Spleen (tissue), 11 donors: ENCODE measurements around the gene CDC34. TPM values are rescaled to one million over a fixed set of nuclear protein-coding genes. Genes with fewer than 3 reads are reported as not detected.

ENCODE experiments used
- DNase-seq: peaks from one replicate; pipeline ENCODE4 v3.0.0-alpha.2; 2020
- H3K27ac ChIP-seq, 8 donors: fragments of 200-600 bp; sonication (generic) in 7 of 8; 1 replicate in 4 of 8; 2 replicates in 4 of 8; pipeline versions ENCODE4 v1.5.0 to v1.8.0; 2016 to 2021; ENCODE audit warnings: inconsistent platforms in 4 of 8, mild to moderate bottlenecking in 4 of 8, moderate library complexity in 1 of 8
- H3K27me3 ChIP-seq, 7 donors: fragments of 200-600 bp; sonication (generic) in 6 of 7; replicated peaks in 1 of 7; 1 replicate in 4 of 7; 2 replicates in 3 of 7; pipeline versions ENCODE4 v1.5.0 to v1.8.0; 2016 to 2021; ENCODE audit warnings: inconsistent platforms in 3 of 7, mild to moderate bottlenecking in 1 of 7
- H3K36me3 ChIP-seq, 6 donors: fragments of 200-600 bp; sonication (generic) in 5 of 6; 1 replicate in 4 of 6; 2 replicates in 2 of 6; pipeline versions ENCODE4 v1.5.0 to v1.8.0; 2016 to 2021; ENCODE audit warnings: inconsistent platforms in 2 of 6
- H3K4me1 ChIP-seq, 6 donors: fragments of 200-600 bp; sonication (generic) in 5 of 6; 1 replicate in 3 of 6; 2 replicates in 3 of 6; pipeline versions ENCODE4 v1.5.0 to v1.8.0; 2016 to 2021; ENCODE audit warnings: inconsistent platforms in 3 of 6
- H3K4me3 ChIP-seq, 8 donors: fragments of 200-600 bp; sonication (generic) in 7 of 8; 1 replicate in 4 of 8; 2 replicates in 4 of 8; pipeline versions ENCODE4 v1.5.0 to v1.8.0; 2016 to 2021; ENCODE audit warnings: inconsistent platforms in 4 of 8, mild to moderate bottlenecking in 4 of 8, moderate library complexity in 2 of 8
- H3K9me3 ChIP-seq, 8 donors: fragments of 200-600 bp; sonication (generic) in 7 of 8; 1 replicate in 4 of 8; 2 replicates in 4 of 8; pipeline versions ENCODE4 v1.5.0 to v1.8.0; 2016 to 2021; ENCODE audit warnings: inconsistent platforms in 4 of 8
- POLR2A ChIP-seq, 3 donors: fragments of 450-650 bp; IDR thresholded peaks; one replicate each; pipeline ENCODE4 v1.5.1; 2017; ENCODE audit warnings: antibody characterized with exemption in 3 of 3, mild to moderate bottlenecking in 1 of 3
- POLR2AphosphoS5 ChIP-seq, 3 donors: sonication (generic); formaldehyde crosslinking; IDR thresholded peaks; one replicate each; pipeline ENCODE4 v1.5.1; 2017; ENCODE audit warnings: antibody characterized with exemption in 3 of 3
- WGBS, 5 donors: extraction: QIAGEN DNeasy Blood & Tissue Kit in 3 of 5; methylation state at CpG; one replicate each; pipeline versions ENCODE4 v1.1.5 to v1.1.7; 2013 to 2018; 5-methylcytosine and 5-hydroxymethylcytosine counted together
- intact Hi-C: fragments of 100-400 bp; cut with DNase I; formaldehyde crosslinking; loops from one replicate; pipeline ENCODE4 v1.15.0; 2023; ENCODE audit warnings: low total_unique reads
- polyA plus RNA-seq, 3 donors: library from polyadenylated mRNA; stranded (reverse); fragments of 200-250 nt; gene quantifications; one replicate each; pipeline ENCODE4 v1.2.1, GENCODE V29; 2013
- total RNA-seq, 7 donors: library from RNA; depleted of rRNA in 3 of 7; stranded (reverse); fragments of >200 nt in 3 of 7; fragmentation: NEBNext Ultra II Directional in 4 of 7; extraction: Animal tissue kit (Norgen Biotek cat#: 25700) in 4 of 7; gene quantifications; one replicate each; pipeline versions ENCODE4 v1.1.0 to v1.2.1, GENCODE V29; 2016 to 2021
- TF ChIP-seq, protein P1 (sequence below), 11 experiments: fragments of 200-600 bp in 7 of 11; fragments of 450-650 bp in 4 of 11; sonication (generic) in 4 of 11; IDR thresholded peaks in 8 of 11; conservative IDR thresholded peaks in 3 of 11; 1 replicate in 7 of 11; 2 replicates in 4 of 11; pipeline versions ENCODE4 v1.4.0 to v1.8.0; 2016 to 2021; ENCODE audit warnings: antibody characterized with exemption in 11 of 11, inconsistent platforms in 4 of 11, mild to moderate bottlenecking in 1 of 11
- donor health status: healthy with polysubstance abuse.
- donor health status: DM: no; HTN: no; CAD: no; lungs with moderate emphysema.
- donor health status: DM: no; HTN: no; CAD: no.
- donor health status: Bipolar disorder and iron deficiency.
- donor health status: healthy.
- donor health status: DM: no; HTN: no; CAD: no.
- donor health status: DM: yes; HTN: yes; CAD: no.

Gene CDC34
- total and polyA plus RNA-seq, 10 donors = 35.9 to 83.9 (median 49.3) TPM

DNA sequence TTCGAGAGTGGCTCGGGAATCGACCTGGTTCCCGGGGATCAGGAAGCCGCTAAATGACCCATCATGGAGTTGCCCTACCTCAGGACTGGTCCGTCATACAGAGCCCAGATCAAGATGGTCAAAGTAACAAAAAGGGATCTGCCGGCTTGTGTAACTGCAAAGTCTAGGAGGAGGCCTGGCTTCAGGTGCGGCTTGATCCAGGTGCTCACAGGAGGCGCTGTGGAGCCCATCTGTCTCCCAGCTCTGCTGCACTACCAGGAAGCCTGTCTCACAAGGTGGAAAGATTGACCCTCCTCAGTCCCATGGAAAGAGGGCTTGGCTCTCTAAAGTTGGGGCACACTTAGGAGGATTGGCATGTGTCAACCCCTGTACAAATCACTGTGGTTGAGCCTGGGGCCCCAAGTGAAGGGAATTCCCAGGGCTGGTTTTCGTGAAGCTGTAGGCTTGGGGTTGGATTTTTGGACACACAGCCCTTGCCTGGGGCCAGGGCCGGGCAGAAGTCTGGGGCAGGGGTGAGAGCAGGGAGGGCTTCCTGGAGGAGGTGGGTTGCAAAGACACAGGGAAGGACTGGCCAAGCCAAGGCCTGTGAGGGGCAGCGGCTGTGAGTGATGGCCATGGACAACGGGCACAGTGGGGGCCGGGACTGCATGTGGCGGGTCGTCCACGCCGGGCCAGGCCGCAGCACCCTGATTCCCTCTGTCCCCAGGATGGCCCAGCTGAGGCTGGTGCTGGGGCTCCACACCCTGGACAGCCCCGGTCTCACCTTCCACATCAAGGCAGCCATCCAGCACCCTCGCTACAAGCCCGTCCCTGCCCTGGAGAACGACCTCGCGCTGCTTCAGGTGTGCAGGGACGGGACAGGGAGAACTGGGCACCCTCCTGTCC, 16.5 kb downstream of the CDC34 start:
- Histone ChIP-seq H3K4me3 (no peak overlapping the region), H3K9me3 (no peaks in the 10 kb centered on the region), H3K27ac (no peak overlapping the region), H3K27me3 (peaks cover 0 to 43% (median 0%) of the 10 kb centered on the region in 7 donors), H3K4me1 (peaks cover 0 to 25% (median 6%) of the 10 kb centered on the region in 6 donors), H3K36me3 (peaks cover 0 to 3% (median 0%) of the 10 kb centered on the region in 6 donors)
- DNase-seq = no peak
- TF ChIP-seq, protein P1, sequence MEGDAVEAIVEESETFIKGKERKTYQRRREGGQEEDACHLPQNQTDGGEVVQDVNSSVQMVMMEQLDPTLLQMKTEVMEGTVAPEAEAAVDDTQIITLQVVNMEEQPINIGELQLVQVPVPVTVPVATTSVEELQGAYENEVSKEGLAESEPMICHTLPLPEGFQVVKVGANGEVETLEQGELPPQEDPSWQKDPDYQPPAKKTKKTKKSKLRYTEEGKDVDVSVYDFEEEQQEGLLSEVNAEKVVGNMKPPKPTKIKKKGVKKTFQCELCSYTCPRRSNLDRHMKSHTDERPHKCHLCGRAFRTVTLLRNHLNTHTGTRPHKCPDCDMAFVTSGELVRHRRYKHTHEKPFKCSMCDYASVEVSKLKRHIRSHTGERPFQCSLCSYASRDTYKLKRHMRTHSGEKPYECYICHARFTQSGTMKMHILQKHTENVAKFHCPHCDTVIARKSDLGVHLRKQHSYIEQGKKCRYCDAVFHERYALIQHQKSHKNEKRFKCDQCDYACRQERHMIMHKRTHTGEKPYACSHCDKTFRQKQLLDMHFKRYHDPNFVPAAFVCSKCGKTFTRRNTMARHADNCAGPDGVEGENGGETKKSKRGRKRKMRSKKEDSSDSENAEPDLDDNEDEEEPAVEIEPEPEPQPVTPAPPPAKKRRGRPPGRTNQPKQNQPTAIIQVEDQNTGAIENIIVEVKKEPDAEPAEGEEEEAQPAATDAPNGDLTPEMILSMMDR (IDR thresholded peaks at IDR 0.05 in 8 of 11, conservative IDR thresholded peaks at IDR 0.05 in 3 of 11) = no peak
- TF ChIP-seq POLR2AphosphoS5 (IDR thresholded peaks at IDR 0.05) (no peak), POLR2A (IDR thresholded peaks at IDR 0.05) (no peak)
- intact Hi-C loops = no loop called here
- WGBS, 5 donors = 81 to 90% (median 87%) methylated on average over 20 to 26 of the region's 26 CpGs

DNA sequence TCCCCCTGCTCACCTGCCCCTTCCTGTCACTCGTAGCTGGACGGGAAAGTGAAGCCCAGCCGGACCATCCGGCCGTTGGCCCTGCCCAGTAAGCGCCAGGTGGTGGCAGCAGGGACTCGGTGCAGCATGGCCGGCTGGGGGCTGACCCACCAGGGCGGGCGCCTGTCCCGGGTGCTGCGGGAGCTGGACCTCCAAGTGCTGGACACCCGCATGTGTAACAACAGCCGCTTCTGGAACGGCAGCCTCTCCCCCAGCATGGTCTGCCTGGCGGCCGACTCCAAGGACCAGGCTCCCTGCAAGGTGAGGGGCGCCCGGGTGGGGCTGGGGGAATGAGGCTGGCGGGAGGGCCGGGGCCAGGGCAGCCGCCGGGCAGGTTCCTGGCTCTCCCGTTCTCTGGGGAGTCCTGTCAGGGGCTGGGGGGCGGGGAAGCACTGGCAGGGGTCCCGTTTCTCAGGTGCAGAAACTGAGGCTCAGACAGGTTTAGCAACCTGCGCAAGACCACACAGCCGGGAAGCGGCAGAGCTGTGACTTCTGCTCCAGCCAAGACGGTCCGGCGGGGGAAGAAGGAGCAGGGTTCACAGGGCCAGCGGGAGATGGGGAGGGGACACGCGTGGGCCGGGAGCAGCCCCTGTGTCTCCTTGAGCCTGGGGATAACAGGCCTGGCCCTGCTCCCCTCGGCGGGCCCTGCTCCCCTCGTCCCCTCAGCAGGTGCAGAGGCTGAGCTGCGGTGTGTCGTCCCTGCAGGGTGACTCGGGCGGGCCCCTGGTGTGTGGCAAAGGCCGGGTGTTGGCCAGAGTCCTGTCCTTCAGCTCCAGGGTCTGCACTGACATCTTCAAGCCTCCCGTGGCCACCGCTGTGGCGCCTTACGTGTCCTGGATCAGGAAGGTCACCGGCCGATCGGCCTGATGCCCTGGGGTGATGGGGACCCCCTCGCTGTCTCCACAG, 17.6 kb downstream of the CDC34 start:
- DNase-seq = no peak
- intact Hi-C loops = no loop called here
- H3K36me3 ChIP-seq = no peaks in the 10 kb centered on the region
- no peak overlapping the region for H3K4me3 ChIP-seq
- no peaks in the 10 kb centered on the region for H3K9me3 ChIP-seq
- no peak for TF ChIP-seq POLR2AphosphoS5 (IDR thresholded peaks at IDR 0.05)
- no peak for TF ChIP-seq POLR2A (IDR thresholded peaks at IDR 0.05)
- TF ChIP-seq, protein P1 (IDR thresholded peaks at IDR 0.05 in 8 of 11, conservative IDR thresholded peaks at IDR 0.05 in 3 of 11) = no peak
- peaks cover 0 to 14% (median 1%) of the 10 kb centered on the region in 6 donors for H3K4me1 ChIP-seq
- 76 to 84% (median 78%) methylated on average over 26 to 52 of the region's 52 CpGs for WGBS, 5 donors
- no peak overlapping the region for H3K27ac ChIP-seq
- H3K27me3 ChIP-seq = peaks cover 0 to 43% (median 0%) of the 10 kb centered on the region in 7 donors

DNA sequence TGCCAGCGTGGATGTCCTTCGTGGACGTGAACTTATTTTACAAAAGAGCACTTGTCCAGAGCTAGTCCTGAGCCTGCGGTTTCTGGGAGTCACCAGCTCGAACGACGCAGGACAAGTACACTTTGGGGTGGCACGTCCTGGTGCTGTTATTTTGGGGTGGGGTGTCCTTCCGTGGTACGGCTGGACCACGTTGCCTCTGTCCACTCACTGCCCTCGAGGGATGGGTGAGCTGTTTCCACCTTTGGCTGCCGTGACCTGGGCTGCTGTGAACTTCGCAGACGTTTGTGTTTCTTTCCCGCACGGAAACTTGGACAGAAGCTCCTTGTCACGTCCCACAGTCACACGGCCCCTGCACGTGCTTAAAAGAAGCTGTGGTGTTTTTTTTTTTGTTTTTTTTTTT, 23.3 kb downstream of the CDC34 start:
- no peak for DNase-seq
- Histone ChIP-seq H3K27ac (no peak overlapping the region), H3K4me1 (peaks cover 0 to 25% (median 6%) of the 10 kb centered on the region in 6 donors), H3K36me3 (no peaks in the 10 kb centered on the region), H3K4me3 (no peak overlapping the region), H3K9me3 (no peaks in the 10 kb centered on the region), H3K27me3 (peaks cover 0 to 7% (median 0%) of the 10 kb centered on the region in 7 donors)
- intact Hi-C loops = no loop called here
- TF ChIP-seq POLR2A (IDR thresholded peaks at IDR 0.05) (no peak), POLR2AphosphoS5 (IDR thresholded peaks at IDR 0.05) (no peak)
- TF ChIP-seq, protein P1 (IDR thresholded peaks at IDR 0.05 in 8 of 11, conservative IDR thresholded peaks at IDR 0.05 in 3 of 11) = no peak
- WGBS, 5 donors = 78 to 89% (median 83%) methylated on average over 20 of the region's 20 CpGs
